ENCODE data around the gene TEX101. TPM values are rescaled to one million over a fixed set of nuclear protein-coding genes. Genes with fewer than 3 reads are reported as not detected.

TEX101 gene
- total RNA-seq, 2 experiments from 2014 or later: not detected

DNA sequence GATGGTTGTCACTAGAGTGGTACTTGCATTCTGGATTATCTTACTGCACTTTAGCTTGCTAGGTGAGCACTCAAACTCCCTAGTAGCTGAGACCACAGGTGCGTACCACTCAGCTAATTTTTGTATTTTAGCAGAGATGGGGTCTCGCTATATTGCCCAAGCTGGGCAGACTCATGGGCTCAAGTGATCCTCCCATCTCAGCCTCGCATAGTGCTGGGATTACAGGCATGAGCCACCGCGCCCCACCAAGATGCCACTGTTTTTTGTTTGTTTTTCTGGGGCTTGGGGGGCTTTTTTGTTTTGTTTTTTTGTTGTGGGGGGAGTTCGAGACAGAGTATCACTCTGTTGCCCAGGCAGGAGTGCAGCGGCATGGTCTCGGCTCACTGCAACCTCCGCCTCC lies 33.0 kb downstream of the TEX101 start:
- Mint-ChIP-seq H3K27me3 (no peaks in the 10 kb centered on the region), H3K4me3 (no peak overlapping the region), H3K4me1 (peaks cover 32% of the 10 kb centered on the region), H3K27ac (no peak overlapping the region), H3K36me3 (ENCODE audit: low read depth) (no peaks in the 10 kb centered on the region), H3K9me3 (ENCODE audit: low read depth) (peaks cover 3% of the 10 kb centered on the region)
- POLR2A ChIA-PET: interaction anchor here (0.6 to 1.1 kb wide), 3 partner anchors 56 to 71 kb away, joined by 4 to 9 read pairs (median 4); partner anchors contain the start of gene PHLDB3
- ATAC-seq: no peak
- intact Hi-C loops (cut with DNase I, micrococcal nuclease): loop anchor here (1.0 to 10.0 kb wide), 8 partner anchors 28 to 367 kb away; partner anchors contain the start of gene PHLDB3 (in 1 of the 2)
- CTCF ChIA-PET: interaction anchor here (0.6 to 6.6 kb wide), 32 partner anchors 11 to 362 kb away, joined by 3 to 184 read pairs (median 5); partner anchors contain the start of genes IRGQ, LYPD3, PHLDB3 and PINLYP
- no peak for DNase-seq

DNA sequence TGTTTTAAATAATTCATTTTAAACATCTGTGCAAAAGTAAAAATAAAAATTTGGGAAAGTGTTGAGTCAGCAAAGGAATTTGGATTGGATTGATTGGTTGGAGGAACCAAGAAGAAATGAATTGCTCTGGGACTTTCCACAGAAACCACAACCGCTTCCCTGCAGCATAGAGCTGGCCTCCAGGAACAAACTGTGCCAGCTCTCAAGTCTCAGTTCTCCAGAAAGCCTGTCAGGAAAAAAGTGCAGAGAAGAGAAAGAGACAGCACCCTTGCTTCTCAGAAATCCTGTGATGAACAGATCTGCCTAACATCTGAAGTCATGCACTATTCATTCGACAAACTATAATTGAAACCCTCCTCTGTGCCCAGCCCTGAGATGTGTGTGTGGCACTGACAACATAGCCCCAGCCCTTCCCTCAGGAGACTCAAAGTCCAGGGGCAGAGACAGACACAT lies 35.9 kb downstream of the TEX101 start:
- peak; percentile 38 for DNase-seq
- H3K4me3 Mint-ChIP-seq: no peak overlapping the region
- ATAC-seq: peak; percentile 75
- H3K4me1 Mint-ChIP-seq: peaks cover 33% of the 10 kb centered on the region
- intact Hi-C loops (cut with DNase I, micrococcal nuclease): no loop called here
- H3K9me3 Mint-ChIP-seq (ENCODE audit: low read depth): peaks cover 4% of the 10 kb centered on the region
- peak overlapping the region; percentile 55 for H3K27ac Mint-ChIP-seq
- ChIA-PET POLR2A (interaction anchor here (0.5 to 0.6 kb wide), 2 partner anchors 75 to 143 kb away, joined by 3 read pairs; no protein-coding TSS in a partner anchor), CTCF (interaction anchor here (0.6 to 1.4 kb wide), 4 partner anchors 11 to 69 kb away, joined by 3 to 13 read pairs (median 5); partner anchors contain the start of gene PHLDB3)
- H3K27me3 Mint-ChIP-seq: no peaks in the 10 kb centered on the region
- no peaks in the 10 kb centered on the region for H3K36me3 Mint-ChIP-seq (ENCODE audit: low read depth)

DNA sequence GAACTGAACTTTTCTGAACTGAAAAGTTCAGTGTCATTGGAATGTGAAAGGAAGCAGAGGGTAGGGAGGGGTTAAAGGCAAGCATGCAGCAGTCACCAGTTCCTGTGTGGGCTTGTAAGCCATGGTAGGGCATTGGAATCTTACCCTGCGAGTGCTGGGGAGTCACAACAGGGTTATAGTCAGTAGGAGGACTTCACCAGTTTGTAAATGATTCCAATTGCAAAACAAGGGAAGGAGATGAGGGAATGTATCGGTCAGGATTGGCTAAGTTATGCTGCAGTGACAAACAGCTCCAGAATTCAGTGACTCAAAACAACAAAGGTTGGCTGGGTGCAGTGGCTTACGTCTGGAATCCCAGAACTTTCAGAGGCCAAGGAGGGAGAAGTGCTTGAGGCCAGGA lies 37.9 kb downstream of the TEX101 start:
- H3K27me3 Mint-ChIP-seq: no peaks in the 10 kb centered on the region
- DNase-seq (no peak), ATAC-seq (no peak)
- H3K27ac Mint-ChIP-seq: no peak overlapping the region
- POLR2A ChIA-PET: no interaction called here
- no peaks in the 10 kb centered on the region for H3K36me3 Mint-ChIP-seq (ENCODE audit: low read depth)
- no peak overlapping the region for H3K4me3 Mint-ChIP-seq
- CTCF ChIA-PET: no interaction called here
- peaks cover 4% of the 10 kb centered on the region for H3K9me3 Mint-ChIP-seq (ENCODE audit: low read depth)
- intact Hi-C loops (cut with DNase I, micrococcal nuclease): no loop called here
- peaks cover 30% of the 10 kb centered on the region for H3K4me1 Mint-ChIP-seq

GRCh38 chr19:43454031-43454430 lies 39.3 kb downstream of the TEX101 start:
- peaks cover 4% of the 10 kb centered on the region for H3K9me3 Mint-ChIP-seq (ENCODE audit: low read depth)
- no peaks in the 10 kb centered on the region for H3K27me3 Mint-ChIP-seq
- DNase-seq: no peak
- no peak overlapping the region for H3K4me3 Mint-ChIP-seq
- ATAC-seq: no peak
- no peak overlapping the region for H3K27ac Mint-ChIP-seq
- CTCF ChIA-PET: no interaction called here
- no peaks in the 10 kb centered on the region for H3K36me3 Mint-ChIP-seq (ENCODE audit: low read depth)
- intact Hi-C loops (cut with DNase I, micrococcal nuclease): no loop called here
- H3K4me1 Mint-ChIP-seq: peaks cover 31% of the 10 kb centered on the region
- POLR2A ChIA-PET: no interaction called here

DNA sequence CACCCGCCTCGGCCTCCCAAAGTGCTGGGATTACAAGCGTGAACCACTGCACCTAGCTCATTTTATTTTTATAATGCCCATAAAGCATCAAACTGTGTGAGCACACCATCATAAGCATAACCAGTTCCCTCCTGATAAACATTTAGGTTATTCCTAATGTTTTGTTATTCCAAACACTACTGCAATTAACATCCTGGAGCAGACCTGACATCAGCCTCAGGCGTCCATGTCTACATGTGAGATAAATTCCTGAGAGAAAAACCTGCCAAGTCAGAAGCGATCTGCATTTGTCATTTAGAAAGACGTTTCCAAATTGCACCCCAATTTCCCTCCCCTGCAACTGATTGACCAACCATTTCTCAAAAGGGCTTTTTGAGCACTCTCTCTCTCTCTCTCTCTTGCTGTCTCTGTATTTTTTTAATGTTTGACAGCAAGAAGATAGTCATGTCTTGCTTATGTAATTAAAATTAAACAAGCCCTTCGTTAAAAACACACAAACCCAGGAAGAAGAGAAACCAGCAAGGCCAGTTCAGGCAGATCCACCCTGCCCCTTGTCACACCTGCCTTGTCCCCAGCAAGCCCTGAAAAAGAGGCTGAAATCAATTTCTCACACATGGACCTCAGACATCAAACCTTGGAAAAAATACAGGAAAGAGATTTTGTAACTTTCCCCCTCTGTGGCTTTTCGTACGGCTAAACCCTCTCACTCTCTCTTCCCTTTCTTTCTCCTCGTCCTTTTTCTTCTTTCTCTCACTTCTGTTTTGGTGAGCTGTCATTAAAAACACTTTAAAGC lies 40.8 kb downstream of the TEX101 start:
- intact Hi-C loops (cut with DNase I, micrococcal nuclease): no loop called here
- Mint-ChIP-seq H3K9me3 (ENCODE audit: low read depth) (peaks cover 4% of the 10 kb centered on the region), H3K4me3 (no peak overlapping the region), H3K27ac (no peak overlapping the region), H3K27me3 (no peaks in the 10 kb centered on the region), H3K4me1 (peaks cover 26% of the 10 kb centered on the region), H3K36me3 (ENCODE audit: low read depth) (no peaks in the 10 kb centered on the region)
- no peak for ATAC-seq
- DNase-seq: no peak
- POLR2A ChIA-PET: no interaction called here
- CTCF ChIA-PET: interaction anchor here (0.6 to 5.7 kb wide), 4 partner anchors 8 to 1061 kb away, joined by 3 to 42 read pairs (median 4); no protein-coding TSS in a partner anchor

- Mint-ChIP-seq H3K4me3 (no peak overlapping the region), H3K4me1 (peaks cover 27% of the 10 kb centered on the region), H3K27ac (no peak overlapping the region), H3K27me3 (no peaks in the 10 kb centered on the region), H3K9me3 (ENCODE audit: low read depth) (no peaks in the 10 kb centered on the region), H3K36me3 (ENCODE audit: low read depth) (peaks cover 5% of the 10 kb centered on the region)
- CTCF ChIA-PET: interaction anchor here (1.0 to 5.7 kb wide), 4 partner anchors 11 to 97 kb away, joined by 3 to 42 read pairs (median 14); no protein-coding TSS in a partner anchor
- DNase-seq: no peak
- no peak for ATAC-seq
- intact Hi-C loops (cut with DNase I, micrococcal nuclease): no loop called here
- POLR2A ChIA-PET: no interaction called here
Observed at GRCh38 chr19:43457809-43458208, 43.1 kb downstream of the TEX101 start.

- intact Hi-C loops (cut with DNase I, micrococcal nuclease): loop anchor here in 1 of 2 experiments (5.0 kb wide), 2 partner anchors 1243 to 1287 kb away; partner anchors contain the start of genes BCL3 and DEDD2
- Mint-ChIP-seq H3K36me3 (ENCODE audit: low read depth) (peaks cover 5% of the 10 kb centered on the region), H3K27ac (no peak overlapping the region), H3K4me3 (no peak overlapping the region), H3K4me1 (peaks cover 34% of the 10 kb centered on the region), H3K27me3 (no peaks in the 10 kb centered on the region), H3K9me3 (ENCODE audit: low read depth) (no peaks in the 10 kb centered on the region)
- CTCF ChIA-PET: interaction anchor here (0.7 to 5.7 kb wide), 5 partner anchors 13 to 60 kb away, joined by 3 to 42 read pairs (median 4); no protein-coding TSS in a partner anchor
- POLR2A ChIA-PET: interaction anchor here (0.6 kb wide), 1 partner anchor 609 kb away, joined by 3 read pairs; no protein-coding TSS in a partner anchor
- DNase-seq (no peak), ATAC-seq (no peak)
Observed at GRCh38 chr19:43460362-43461016, 45.8 kb downstream of the TEX101 start.

GRCh38 chr19:43461303-43461702 lies 46.6 kb downstream of the TEX101 start:
- peaks cover 35% of the 10 kb centered on the region for H3K4me1 Mint-ChIP-seq
- H3K36me3 Mint-ChIP-seq (ENCODE audit: low read depth): peaks cover 5% of the 10 kb centered on the region
- ATAC-seq: no peak
- H3K4me3 Mint-ChIP-seq: no peak overlapping the region
- ChIA-PET POLR2A (interaction anchor here (0.6 kb wide), 1 partner anchor 608 kb away, joined by 3 read pairs; no protein-coding TSS in a partner anchor), CTCF (interaction anchor here (0.7 to 5.7 kb wide), 3 partner anchors 14 to 59 kb away, joined by 3 to 42 read pairs (median 22); no protein-coding TSS in a partner anchor)
- intact Hi-C loops (cut with DNase I, micrococcal nuclease): loop anchor here in 1 of 2 experiments (5.0 kb wide), 2 partner anchors 1244 to 1286 kb away; partner anchors contain the start of genes BCL3 and DEDD2
- DNase-seq: no peak
- no peaks in the 10 kb centered on the region for H3K9me3 Mint-ChIP-seq (ENCODE audit: low read depth)
- peak overlapping the region; percentile 19 for H3K27ac Mint-ChIP-seq
- no peaks in the 10 kb centered on the region for H3K27me3 Mint-ChIP-seq

DNA sequence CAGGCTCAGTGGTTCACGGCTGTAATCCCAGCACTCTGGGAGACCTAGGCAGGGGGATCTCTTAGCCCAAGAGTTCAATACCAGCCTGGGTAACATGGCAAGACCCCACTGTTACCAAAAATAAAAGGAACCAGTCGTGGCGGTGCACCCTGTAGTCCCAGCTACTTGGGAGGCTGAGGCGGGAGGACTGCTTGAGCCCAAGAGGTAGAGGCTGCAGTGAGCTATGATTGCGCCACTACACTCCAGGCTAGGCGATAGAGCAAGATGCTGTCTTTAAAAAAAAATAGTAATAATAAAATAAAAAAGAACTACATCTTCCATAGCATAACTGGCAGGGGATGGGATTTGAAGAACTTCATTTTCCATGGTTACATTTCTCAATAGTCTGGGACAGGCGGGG lies 47.7 kb downstream of the TEX101 start:
- ChIA-PET CTCF (interaction anchor here (1.1 to 4.9 kb wide), 4 partner anchors 15 to 283 kb away, joined by 3 to 44 read pairs (median 18); partner anchors contain the start of gene PHLDB3), POLR2A (interaction anchor here (2.0 to 2.4 kb wide), 2 partner anchors 42 to 206 kb away, joined by 10 read pairs; partner anchors contain the start of gene PHLDB3)
- H3K9me3 Mint-ChIP-seq (ENCODE audit: low read depth): no peaks in the 10 kb centered on the region
- no peak for ATAC-seq
- peaks cover 5% of the 10 kb centered on the region for H3K36me3 Mint-ChIP-seq (ENCODE audit: low read depth)
- H3K27ac Mint-ChIP-seq: peak overlapping the region; percentile 71
- intact Hi-C loops (cut with DNase I, micrococcal nuclease): loop anchor here (2.0 to 5.0 kb wide), 3 partner anchors 64 to 1285 kb away; partner anchors contain the start of genes BCL3 (in 1 of the 2), DEDD2 (in 1 of the 2) and ETHE1 (in 1 of the 2)
- H3K4me3 Mint-ChIP-seq: peak overlapping the region; percentile 87
- H3K27me3 Mint-ChIP-seq: no peaks in the 10 kb centered on the region
- no peak for DNase-seq
- H3K4me1 Mint-ChIP-seq: peaks cover 39% of the 10 kb centered on the region

GRCh38 chr19:43462785-43463380 lies 48.2 kb downstream of the TEX101 start:
- intact Hi-C loops (cut with DNase I, micrococcal nuclease): loop anchor here (1.0 to 5.0 kb wide), 12 partner anchors 12 to 1284 kb away; partner anchors contain the start of genes ETHE1 (in 2 of the 2), PHLDB3 (in 2 of the 2), BCL3 (in 1 of the 2) and DEDD2 (in 1 of the 2)
- H3K27me3 Mint-ChIP-seq: no peaks in the 10 kb centered on the region
- ChIA-PET POLR2A (interaction anchor here (1.0 to 2.4 kb wide), 4 partner anchors 42 to 206 kb away, joined by 7 to 10 read pairs (median 9); partner anchors contain the start of gene PHLDB3), CTCF (interaction anchor here (0.5 to 4.9 kb wide), 11 partner anchors 15 to 283 kb away, joined by 3 to 44 read pairs (median 6); partner anchors contain the start of genes IRGQ, PHLDB3 and ZNF576)
- DNase-seq: no peak
- H3K9me3 Mint-ChIP-seq (ENCODE audit: low read depth): no peaks in the 10 kb centered on the region
- ATAC-seq: no peak
- H3K4me1 Mint-ChIP-seq: peaks cover 41% of the 10 kb centered on the region
- peaks cover 5% of the 10 kb centered on the region for H3K36me3 Mint-ChIP-seq (ENCODE audit: low read depth)
- H3K27ac Mint-ChIP-seq: peak overlapping the region; percentile 71
- peak overlapping the region; percentile 87 for H3K4me3 Mint-ChIP-seq
